Measurements from ENCODE around the gene TMEM154.

- TF ChIP-seq CTCF (IDR thresholded peaks at IDR 0.05) (no peak), EP300 (IDR thresholded peaks at IDR 0.05) (no peak), POLR2A (IDR thresholded peaks at IDR 0.05) (no peak)
These were observed 59.6 kb downstream of the TMEM154 start for GRCh38 chr4:152620218-152620617.

Data from tibial nerve (tissue), 4 donors.